GM10248 (cell line): ENCODE data around the gene NPTX2.

ENCODE experiments used
- CTCF ChIA-PET: fragments of 300-600 bp; sonication (Branson Sonifier 250); formaldehyde crosslinking; extraction: SDS; loops from one replicate; lab custom pipeline; 2021; ENCODE audit warnings: antibody characterized with exemption; lab: Yijun Ruan, JAX
- POLR2A ChIA-PET: fragments of 350-650 bp; sonication (Branson Sonifier 250); formaldehyde crosslinking; extraction: SDS; loops from one replicate; lab custom pipeline; 2020; ENCODE audit warnings: antibody characterized with exemption; lab: Yijun Ruan, JAX
- DNase-seq: peaks from one replicate; pipeline ENCODE4 v3.0.0; 2012; ENCODE audit errors: extremely low spot score
- TF ChIP-seq, protein P1 (sequence below): IDR thresholded peaks from 2 replicates; pipeline ENCODE4 v1.5.1; 2012; ENCODE audit warnings: mild to moderate bottlenecking, low read depth; ENCODE audit errors: extremely low read depth, missing control alignments, control extremely low read depth

NPTX2 gene

DNA sequence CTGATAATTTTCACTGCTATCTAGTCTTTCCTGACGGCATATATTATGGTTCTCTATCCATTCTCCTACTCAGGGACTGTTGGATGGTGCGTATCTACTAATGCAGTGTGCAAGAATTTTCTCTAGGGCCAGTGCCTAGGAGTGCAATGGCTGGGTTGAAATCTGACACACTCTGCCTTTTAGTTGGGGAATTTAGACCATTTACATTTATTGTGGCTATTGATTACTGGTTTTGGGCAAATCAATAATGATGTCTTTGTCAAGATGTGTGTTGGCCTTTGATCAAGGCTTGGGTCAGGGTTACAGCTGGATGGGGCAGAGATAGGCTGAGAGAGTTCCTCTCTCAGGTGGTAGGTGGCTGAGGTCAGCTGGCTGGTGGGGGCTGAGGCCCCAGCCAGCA, 21.8 kb downstream of the NPTX2 start:
- no peak for DNase-seq
- TF ChIP-seq, protein P1, sequence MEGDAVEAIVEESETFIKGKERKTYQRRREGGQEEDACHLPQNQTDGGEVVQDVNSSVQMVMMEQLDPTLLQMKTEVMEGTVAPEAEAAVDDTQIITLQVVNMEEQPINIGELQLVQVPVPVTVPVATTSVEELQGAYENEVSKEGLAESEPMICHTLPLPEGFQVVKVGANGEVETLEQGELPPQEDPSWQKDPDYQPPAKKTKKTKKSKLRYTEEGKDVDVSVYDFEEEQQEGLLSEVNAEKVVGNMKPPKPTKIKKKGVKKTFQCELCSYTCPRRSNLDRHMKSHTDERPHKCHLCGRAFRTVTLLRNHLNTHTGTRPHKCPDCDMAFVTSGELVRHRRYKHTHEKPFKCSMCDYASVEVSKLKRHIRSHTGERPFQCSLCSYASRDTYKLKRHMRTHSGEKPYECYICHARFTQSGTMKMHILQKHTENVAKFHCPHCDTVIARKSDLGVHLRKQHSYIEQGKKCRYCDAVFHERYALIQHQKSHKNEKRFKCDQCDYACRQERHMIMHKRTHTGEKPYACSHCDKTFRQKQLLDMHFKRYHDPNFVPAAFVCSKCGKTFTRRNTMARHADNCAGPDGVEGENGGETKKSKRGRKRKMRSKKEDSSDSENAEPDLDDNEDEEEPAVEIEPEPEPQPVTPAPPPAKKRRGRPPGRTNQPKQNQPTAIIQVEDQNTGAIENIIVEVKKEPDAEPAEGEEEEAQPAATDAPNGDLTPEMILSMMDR, result no peak
- ChIA-PET CTCF (no interaction called here), POLR2A (no interaction called here)

DNA sequence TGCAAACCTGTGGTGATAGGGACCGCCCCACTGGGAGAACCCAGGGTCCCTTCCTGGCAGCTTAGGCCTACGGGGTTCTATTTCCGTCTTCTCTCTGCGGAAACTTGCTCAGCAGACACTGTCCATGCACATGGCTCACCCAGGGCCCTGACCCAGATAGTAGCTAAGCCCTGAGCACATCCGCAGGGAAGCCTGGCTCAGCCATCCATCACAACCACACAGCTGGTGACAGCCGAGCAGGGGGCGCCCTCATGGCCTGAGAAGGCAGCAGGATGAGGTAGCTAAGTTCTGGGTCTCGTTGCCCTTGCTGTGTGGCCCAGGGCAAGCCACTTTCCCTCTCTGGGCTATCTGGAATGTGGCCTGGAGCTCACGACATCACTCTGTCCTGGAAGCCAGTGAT, 23.3 kb downstream of the NPTX2 start:
- TF ChIP-seq, protein P1, result no peak
- no peak for DNase-seq
- ChIA-PET POLR2A (no interaction called here), CTCF (no interaction called here)

DNA sequence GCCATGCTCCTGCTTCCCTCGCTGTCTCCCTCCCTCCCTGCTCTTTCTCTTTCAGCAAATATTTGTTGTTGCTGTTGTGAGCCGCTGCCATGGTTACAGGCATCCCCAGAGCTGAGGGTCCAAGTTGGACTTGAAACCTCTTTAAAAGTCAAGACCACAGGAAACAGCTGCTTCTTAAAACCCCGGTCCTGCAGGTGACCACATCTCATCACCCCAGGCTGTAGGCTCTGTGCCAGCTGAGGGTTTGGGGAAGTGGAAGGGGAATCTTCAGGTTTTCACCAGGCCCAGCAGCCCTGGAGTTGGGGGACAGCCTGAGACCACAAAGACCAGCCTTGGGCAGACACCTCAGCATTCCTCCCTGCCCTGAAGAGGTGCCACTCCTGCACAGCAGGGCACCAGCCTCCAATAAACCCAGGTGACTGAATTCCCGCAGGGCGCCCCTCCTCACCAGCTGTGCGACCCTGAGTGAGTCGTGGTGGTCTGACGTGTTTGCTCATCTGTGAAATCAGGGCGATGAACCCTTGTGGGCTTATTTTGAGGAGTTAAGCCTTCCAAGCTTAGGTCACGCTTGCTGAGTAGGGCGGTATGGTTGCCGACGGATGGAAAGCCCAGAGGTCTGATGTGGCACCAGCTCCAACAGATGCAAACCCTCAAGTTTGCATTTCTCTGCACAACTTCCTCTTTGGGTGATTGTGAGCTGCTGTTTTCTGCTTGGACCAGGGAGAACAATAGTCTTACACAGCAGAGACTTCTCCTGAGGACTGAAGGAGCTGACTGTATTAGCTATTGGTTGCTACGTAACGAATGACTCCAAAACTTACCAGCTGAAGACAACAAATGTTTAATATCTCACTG, 24.8 kb downstream of the NPTX2 start:
- ChIA-PET POLR2A (no interaction called here), CTCF (no interaction called here)
- peak; percentile 39 for DNase-seq
- TF ChIP-seq, protein P1, result no peak

DNA sequence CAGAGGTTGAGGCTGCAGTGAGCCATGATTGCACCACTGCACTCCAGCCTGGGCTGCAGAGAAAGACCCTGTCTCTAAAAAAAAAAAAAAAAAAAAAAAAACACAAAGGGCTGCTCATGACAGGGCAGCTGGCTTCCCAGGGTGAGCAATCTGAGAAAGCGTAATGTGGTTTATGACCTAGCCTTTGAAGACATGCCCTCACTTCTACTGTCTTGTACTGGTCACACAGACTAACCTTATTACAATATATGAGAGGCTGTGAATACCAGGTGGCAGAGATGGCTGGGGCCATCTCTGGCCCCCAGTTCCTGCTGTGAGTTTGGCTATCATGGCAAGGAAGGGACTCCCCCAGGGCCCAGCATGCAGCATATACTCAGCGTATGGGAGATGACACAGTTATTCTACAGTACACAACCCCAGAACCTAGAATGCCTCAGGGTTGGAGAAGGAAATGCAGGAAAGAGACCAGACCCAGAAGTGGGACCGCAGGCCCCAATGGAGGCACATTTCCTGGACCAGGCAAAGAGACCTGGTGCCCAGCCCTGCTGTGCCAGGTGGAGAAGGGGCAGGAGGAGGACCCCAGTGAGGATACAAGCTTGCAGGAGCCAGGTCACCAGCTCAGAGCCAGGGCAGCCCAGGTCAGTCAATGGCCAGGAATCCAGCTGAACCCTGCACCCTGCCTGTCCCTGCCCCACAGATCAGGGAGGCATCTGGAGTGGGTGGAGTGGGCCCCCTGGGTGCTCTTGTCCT, 26.3 kb downstream of the NPTX2 start:
- no peak for DNase-seq
- TF ChIP-seq, protein P1, result no peak
- ChIA-PET POLR2A (interaction anchor here (0.6 kb wide), 1 partner anchor 462 kb away, joined by 5 read pairs; no protein-coding TSS in a partner anchor), CTCF (interaction anchor here (1.5 kb wide), 1 partner anchor 10 kb away, joined by 3 read pairs; no protein-coding TSS in a partner anchor)

DNA sequence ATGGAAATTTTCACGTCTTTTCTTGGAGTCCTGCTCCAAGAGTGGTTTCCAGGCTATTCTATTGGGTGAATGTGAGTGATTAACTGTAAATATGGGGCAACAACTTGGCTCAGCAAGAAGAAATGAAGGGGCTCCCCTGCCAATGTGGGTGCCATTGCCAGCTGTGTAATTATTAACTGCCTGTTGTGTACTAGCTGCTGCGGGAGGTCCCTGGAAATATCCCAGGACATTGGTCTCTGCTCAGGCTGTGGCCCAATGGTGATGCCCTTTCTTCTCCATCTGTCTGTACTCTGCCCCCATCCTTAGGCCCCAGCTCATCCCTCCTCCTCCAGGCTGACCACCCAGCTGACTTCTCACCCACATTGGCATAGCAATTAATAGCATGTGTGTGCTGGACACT, 29.4 kb downstream of the NPTX2 start:
- ChIA-PET POLR2A (no interaction called here), CTCF (interaction anchor here (1.1 to 1.8 kb wide), 2 partner anchors 16 to 202 kb away, joined by 3 to 4 read pairs; no protein-coding TSS in a partner anchor)
- TF ChIP-seq, protein P1, result no peak
- no peak for DNase-seq

DNA sequence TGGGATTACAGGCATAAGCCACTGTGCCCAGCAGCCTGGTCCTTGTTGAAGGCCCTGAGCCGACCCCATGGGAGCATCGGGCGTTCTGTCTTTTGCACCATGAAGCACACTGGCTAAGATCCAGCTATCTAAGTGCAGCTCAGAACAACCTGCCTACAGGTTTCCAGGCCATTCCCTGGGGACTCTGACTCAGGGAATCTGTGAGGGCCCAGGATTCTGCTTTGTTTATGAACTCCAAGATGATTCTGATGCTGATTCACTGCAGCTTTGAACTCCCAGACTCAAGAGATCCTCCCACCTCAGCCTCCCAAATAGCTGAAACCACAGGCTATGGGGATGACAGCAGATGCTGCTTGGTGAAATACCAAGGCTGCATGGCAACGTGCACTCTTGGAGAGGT, 30.2 kb downstream of the NPTX2 start:
- ChIA-PET POLR2A (no interaction called here), CTCF (interaction anchor here (1.1 to 1.8 kb wide), 2 partner anchors 16 to 203 kb away, joined by 3 to 4 read pairs; no protein-coding TSS in a partner anchor)
- TF ChIP-seq, protein P1, result no peak
- no peak for DNase-seq
